ENCODE data around the gene WDFY3.

The WDFY3 gene

GRCh38 chr4:84706286-84706685 lies 260.2 kb downstream of the WDFY3 start:
- TF ChIP-seq GABPA (IDR thresholded peaks at IDR 0.05; ENCODE audit: low read depth): no peak
- TF ChIP-seq POLR2AphosphoS5 (IDR thresholded peaks at IDR 0.05; ENCODE audit: low read depth): no peak
- TF ChIP-seq CTCF (IDR thresholded peaks at IDR 0.05; ENCODE audit: insufficient read depth, low read length): no peak
- TF ChIP-seq SPI1 (IDR thresholded peaks at IDR 0.05; ENCODE audit: borderline replicate concordance, low read depth): no peak
- TF ChIP-seq REST (IDR thresholded peaks at IDR 0.05; ENCODE audit: insufficient replicate concordance, low read depth): no peak
- Histone ChIP-seq H3K27ac (replicated peaks) (no peak overlapping the region), H3K4me3 (replicated peaks; ENCODE audit: insufficient read depth, low read length) (no peak overlapping the region), H3K27me3 (ENCODE audit: insufficient read depth, poor library complexity, severe bottlenecking) (no peaks in the 10 kb centered on the region)
- no peak for DNase-seq (ENCODE audit: low read depth in 1 of 2, low spot score in 1 of 2)

DNA sequence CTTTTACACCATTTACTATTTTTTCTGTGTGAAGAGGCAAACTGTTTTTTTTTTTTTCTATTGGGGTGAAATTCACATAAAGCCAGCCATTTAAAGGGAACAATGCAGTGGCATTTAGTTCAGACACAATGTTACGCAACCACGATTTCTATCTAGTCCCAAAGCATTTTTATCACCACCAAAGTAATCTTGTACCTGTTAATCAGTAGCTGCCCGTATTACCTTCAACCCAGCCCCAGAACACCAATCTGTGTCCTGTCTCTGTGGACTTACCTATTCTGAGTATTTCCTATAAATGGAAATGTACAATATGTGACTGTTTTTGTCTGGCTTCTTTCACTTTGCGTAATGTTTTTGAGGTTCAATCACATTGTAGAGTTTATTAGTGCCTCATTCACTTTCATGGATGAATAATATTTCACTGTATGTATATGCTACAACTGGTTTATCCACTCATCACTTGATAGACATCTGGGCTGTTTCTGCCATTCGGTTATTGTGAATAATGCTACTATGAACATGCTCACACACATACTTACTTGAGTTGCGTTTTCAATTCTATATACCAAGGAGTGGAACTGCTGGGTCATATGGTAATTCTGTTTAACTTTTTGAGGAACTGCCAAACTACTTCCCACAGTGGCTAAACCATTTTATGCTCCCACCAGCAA lies 267.4 kb downstream of the WDFY3 start:
- H3K4me3 ChIP-seq (replicated peaks; ENCODE audit: insufficient read depth, low read length): no peak overlapping the region
- no peak for DNase-seq (ENCODE audit: low read depth in 1 of 2, low spot score in 1 of 2)
- H3K27me3 ChIP-seq (ENCODE audit: insufficient read depth, poor library complexity, severe bottlenecking): no peaks in the 10 kb centered on the region
- no peak overlapping the region for H3K27ac ChIP-seq (replicated peaks)
- no peak for TF ChIP-seq GABPA (IDR thresholded peaks at IDR 0.05; ENCODE audit: low read depth)
- peak; percentile 44; the same call in 1 of the 2 replicates for TF ChIP-seq SPI1 (IDR thresholded peaks at IDR 0.05; ENCODE audit: borderline replicate concordance, low read depth)

DNA sequence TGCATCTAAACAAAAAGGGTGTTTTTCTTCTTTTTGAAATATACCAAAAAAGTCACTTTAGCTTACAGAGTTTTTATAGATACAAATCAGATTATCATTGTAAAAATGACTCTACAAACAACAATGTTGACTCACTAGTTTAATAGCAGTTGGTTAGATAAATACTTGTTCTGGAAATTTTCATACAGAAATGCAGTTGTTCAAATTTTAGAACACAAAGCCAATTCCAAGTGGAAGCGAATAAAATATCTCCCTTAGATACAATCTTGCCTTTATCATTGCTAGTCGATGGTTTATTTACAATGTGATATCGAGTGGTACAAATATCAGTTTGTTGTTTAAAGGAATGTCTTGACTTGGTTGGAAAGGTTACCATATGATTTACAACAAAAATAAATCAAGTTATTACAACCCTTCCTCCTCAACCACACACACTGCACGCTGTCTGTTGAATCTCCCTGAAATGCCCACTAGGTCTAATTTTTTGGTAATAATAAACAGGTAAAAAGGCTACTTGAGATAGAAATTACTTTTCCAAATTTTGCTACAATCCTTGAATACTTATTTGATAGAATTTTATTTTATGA lies 268.8 kb downstream of the WDFY3 start:
- Histone ChIP-seq H3K4me3 (replicated peaks; ENCODE audit: insufficient read depth, low read length) (no peak overlapping the region), H3K27me3 (ENCODE audit: insufficient read depth, poor library complexity, severe bottlenecking) (no peaks in the 10 kb centered on the region), H3K27ac (replicated peaks) (no peak overlapping the region)
- DNase-seq (ENCODE audit: low read depth in 1 of 2, low spot score in 1 of 2): no peak
- no peak for TF ChIP-seq REST (IDR thresholded peaks at IDR 0.05; ENCODE audit: insufficient replicate concordance, low read depth)
- no peak for TF ChIP-seq CTCF (IDR thresholded peaks at IDR 0.05; ENCODE audit: insufficient read depth, low read length)
- TF ChIP-seq SPI1 (IDR thresholded peaks at IDR 0.05; ENCODE audit: borderline replicate concordance, low read depth): no peak
- TF ChIP-seq POLR2AphosphoS5 (IDR thresholded peaks at IDR 0.05; ENCODE audit: low read depth): no peak
- no peak for TF ChIP-seq GABPA (IDR thresholded peaks at IDR 0.05; ENCODE audit: low read depth)

- no peak for DNase-seq (ENCODE audit: low read depth in 1 of 2, low spot score in 1 of 2)
- TF ChIP-seq SPI1 (IDR thresholded peaks at IDR 0.05; ENCODE audit: borderline replicate concordance, low read depth) (no peak), GABPA (IDR thresholded peaks at IDR 0.05; ENCODE audit: low read depth) (no peak)
- H3K27ac ChIP-seq (replicated peaks): no peak overlapping the region
- H3K27me3 ChIP-seq (ENCODE audit: insufficient read depth, poor library complexity, severe bottlenecking): no peaks in the 10 kb centered on the region
- H3K4me3 ChIP-seq (replicated peaks; ENCODE audit: insufficient read depth, low read length): no peak overlapping the region
These were observed 269.3 kb downstream of the WDFY3 start for GRCh38 chr4:84697159-84697558.

Data from HL-60 (cell line).